ENCODE results near the gene ITPRID1.
"Not testable (repeated sequence)": the region's sequence is repeated elsewhere in the genome, so short reads cannot be mapped to it uniquely, and the experiment has no call there.

Gene ITPRID1

GRCh38 chr7:31513790-31514189, at the start of gene ITPRID1:
ITPRID1 (plus strand) TSS chr7:31514090; CDS start chr7:31553025, 38,935 bp downstream.
- TF ChIP-seq CTCF (IDR thresholded peaks at IDR 0.05; ENCODE audit: borderline replicate concordance, control extremely low read depth, extremely low read depth, insufficient read depth, missing control alignments), result no peak
- DNase-seq (ENCODE audit: low spot score), result no peak
- in situ Hi-C loops (cut with MboI; ENCODE audit: low sequenced_read_pairs, unreplicated experiment), result no loop called here

- in situ Hi-C loops (cut with MboI; ENCODE audit: low sequenced_read_pairs, unreplicated experiment), result no loop called here
- DNase-seq (ENCODE audit: low spot score), result no peak
- TF ChIP-seq CTCF (IDR thresholded peaks at IDR 0.05; ENCODE audit: borderline replicate concordance, control extremely low read depth, extremely low read depth, insufficient read depth, missing control alignments), result no peak
These were observed 49.3 kb upstream of the ITPRID1 start for GRCh38 chr7:31464601-31465000.

- no peak for TF ChIP-seq CTCF (IDR thresholded peaks at IDR 0.05; ENCODE audit: borderline replicate concordance, control extremely low read depth, extremely low read depth, insufficient read depth, missing control alignments)
- no peak for DNase-seq (ENCODE audit: low spot score)
- in situ Hi-C loops (cut with MboI; ENCODE audit: low sequenced_read_pairs, unreplicated experiment), result no loop called here
These were observed 48.6 kb upstream of the ITPRID1 start for GRCh38 chr7:31465285-31465684.

GRCh38 chr7:31466036-31466435, 47.9 kb upstream of the ITPRID1 start:
- TF ChIP-seq CTCF (IDR thresholded peaks at IDR 0.05; ENCODE audit: borderline replicate concordance, control extremely low read depth, extremely low read depth, insufficient read depth, missing control alignments), result no peak

GRCh38 chr7:31470883-31471282, 43.0 kb upstream of the ITPRID1 start:
- in situ Hi-C loops (cut with MboI; ENCODE audit: low sequenced_read_pairs, unreplicated experiment); DNase-seq (ENCODE audit: low spot score): not testable (repeated sequence)

More at GRCh38 chr7:31466036-31466435, 47.9 kb upstream of the ITPRID1 start:
- in situ Hi-C loops (cut with MboI; ENCODE audit: low sequenced_read_pairs, unreplicated experiment), result no loop called here
- no peak for DNase-seq (ENCODE audit: low spot score)

GRCh38 chr7:31475368-31475767, 38.5 kb upstream of the ITPRID1 start:
- TF ChIP-seq CTCF (IDR thresholded peaks at IDR 0.05; ENCODE audit: borderline replicate concordance, control extremely low read depth, extremely low read depth, insufficient read depth, missing control alignments), result no peak
- DNase-seq (ENCODE audit: low spot score), result no peak
- in situ Hi-C loops (cut with MboI; ENCODE audit: low sequenced_read_pairs, unreplicated experiment), result no loop called here

GRCh38 chr7:31476073-31476745, 37.7 kb upstream of the ITPRID1 start:
- no peak for TF ChIP-seq CTCF (IDR thresholded peaks at IDR 0.05; ENCODE audit: borderline replicate concordance, control extremely low read depth, extremely low read depth, insufficient read depth, missing control alignments)
- DNase-seq (ENCODE audit: low spot score), result no peak
- in situ Hi-C loops (cut with MboI; ENCODE audit: low sequenced_read_pairs, unreplicated experiment), result no loop called here

Measured in GM13976 (cell line).